Epithelial cell of esophagus (primary cell): ENCODE results near the gene NFIA.

ENCODE experiments used
- DNase-seq: peaks from one replicate; pipeline ENCODE4 v3.0.0; 2010; ENCODE audit warnings: low read depth
- H3K4me3 ChIP-seq: 2 replicates; pipeline ENCODE4 v1.5.1; 2011; ENCODE audit warnings: mild to moderate bottlenecking, low read length, control low read depth
- CTCF ChIP-seq: IDR thresholded peaks from 2 replicates; pipeline ENCODE4 v1.5.1; 2011; ENCODE audit warnings: low read depth, mild to moderate bottlenecking, low read length, control low read depth, inconsistent platforms; ENCODE audit not compliant: insufficient read depth; ENCODE audit errors: missing control alignments

The NFIA gene

GRCh38 chr1:61498342-61498741, 416.0 kb downstream of the NFIA start:
- DNase-seq, result peak; percentile 29
- TF ChIP-seq CTCF, result no peak
- no peak overlapping the region for H3K4me3 ChIP-seq

GRCh38 chr1:61501971-61502916, 419.9 kb downstream of the NFIA start:
- DNase-seq, result no peak
- no peak for TF ChIP-seq CTCF
- no peak overlapping the region for H3K4me3 ChIP-seq

- DNase-seq, result peak; percentile 31
- H3K4me3 ChIP-seq, result no peak overlapping the region
- TF ChIP-seq CTCF, result no peak
Observed at GRCh38 chr1:61504305-61504704, 421.9 kb downstream of the NFIA start.

- H3K4me3 ChIP-seq, result no peak overlapping the region
- peak; percentile 95 for DNase-seq
- TF ChIP-seq CTCF, result no peak
Observed at GRCh38 chr1:61504852-61505390, 422.6 kb downstream of the NFIA start.

GRCh38 chr1:61506236-61506635, 423.9 kb downstream of the NFIA start:
- TF ChIP-seq CTCF, result no peak
- H3K4me3 ChIP-seq, result no peak overlapping the region
- peak; percentile 51 for DNase-seq

GRCh38 chr1:61506944-61507500, 424.7 kb downstream of the NFIA start:
- no peak for TF ChIP-seq CTCF
- no peak for DNase-seq
- no peak overlapping the region for H3K4me3 ChIP-seq
